Activated CD8-positive, alpha-beta T cell treated with anti-CD3 and anti-CD28 coated beads, Interleukin-2, amount 10 ng/mL, durations not matched to agents 7 days and 5 days (primary cell): Measurements from ENCODE around the gene DCUN1D4. TPM values are rescaled to one million over a fixed set of nuclear protein-coding genes. Genes with fewer than 3 reads are reported as not detected.
"Not testable (repeated sequence)": the region's sequence is repeated elsewhere in the genome, so short reads cannot be mapped to it uniquely, and the experiment has no call there.

Experiments
- ATAC-seq: fragments of 150-1000 bp; cut with Tn5 transposase; one replicate; pipeline ENCODE4 v1.10.0; 2021; ENCODE audit warnings: moderate library complexity
- CTCF ChIA-PET: fragments of 350-600 bp; sonication (Branson Sonifier 250); formaldehyde crosslinking; loops from one replicate; lab custom pipeline; 2021; ENCODE audit warnings: antibody characterized with exemption; lab: Charles Lee
- POLR2A ChIA-PET: fragments of 350-600 bp; sonication (Branson Sonifier 250); formaldehyde crosslinking; loops from one replicate; lab custom pipeline; 2021; ENCODE audit warnings: antibody characterized with exemption; lab: Charles Lee
- DNase-seq: peaks from one replicate; pipeline ENCODE4 v3.0.0-alpha.2; 2020
- H3K27ac Mint-ChIP-seq: one replicate; pipeline ENCODE4 v1.8.0; 2021; ENCODE audit warnings: mild to moderate bottlenecking, mixed read lengths
- H3K27me3 Mint-ChIP-seq: one replicate; pipeline ENCODE4 v1.8.0; 2021; ENCODE audit warnings: low read depth, mixed read lengths
- H3K36me3 Mint-ChIP-seq: one replicate; pipeline ENCODE4 v1.8.0; 2021; ENCODE audit warnings: low read depth, mixed read lengths
- H3K4me1 Mint-ChIP-seq: one replicate; pipeline ENCODE4 v1.8.0; 2021; ENCODE audit warnings: low read depth, mixed read lengths
- H3K4me3 Mint-ChIP-seq: one replicate; pipeline ENCODE4 v1.8.0; 2021; ENCODE audit warnings: mild to moderate bottlenecking, mixed read lengths
- H3K9me3 Mint-ChIP-seq: one replicate; pipeline ENCODE4 v1.8.0; 2022; ENCODE audit warnings: mixed read lengths; ENCODE audit not compliant: insufficient read depth
- total RNA-seq, 2 experiments: library from RNA; stranded (reverse); gene quantifications; one replicate each; pipeline ENCODE4 v1.2.3, GENCODE V29; 2021

Gene DCUN1D4
- total RNA-seq, 2 experiments from 2014 or later, result 31.9 to 34.9 TPM

- CTCF ChIA-PET, result interaction anchor here (1.2 to 2.6 kb wide), 2 partner anchors 10 to 21 kb away, joined by 6 to 16 read pairs; no protein-coding TSS in a partner anchor
- Mint-ChIP-seq H3K4me1 (peaks cover 6% of the 10 kb centered on the region), H3K36me3 (peaks cover 33% of the 10 kb centered on the region), H3K4me3 (no peak overlapping the region), H3K27ac (no peak overlapping the region), H3K27me3 (no peaks in the 10 kb centered on the region), H3K9me3 (no peaks in the 10 kb centered on the region)
- DNase-seq (no peak), ATAC-seq (no peak)
- POLR2A ChIA-PET, result no interaction called here
Measured at GRCh38 chr4:51906167-51906958, 63.4 kb downstream of the DCUN1D4 start.

- CTCF ChIA-PET, result interaction anchor here (1.2 to 2.6 kb wide), 2 partner anchors 11 to 22 kb away, joined by 6 to 16 read pairs; no protein-coding TSS in a partner anchor
- Mint-ChIP-seq H3K9me3 (no peaks in the 10 kb centered on the region), H3K4me3 (no peak overlapping the region), H3K4me1 (peaks cover 6% of the 10 kb centered on the region), H3K36me3 (peaks cover 37% of the 10 kb centered on the region), H3K27me3 (no peaks in the 10 kb centered on the region), H3K27ac (no peak overlapping the region)
- DNase-seq, result no peak
- POLR2A ChIA-PET, result no interaction called here
- no peak for ATAC-seq
Measured at GRCh38 chr4:51907006-51907669, 64.2 kb downstream of the DCUN1D4 start.

DNA sequence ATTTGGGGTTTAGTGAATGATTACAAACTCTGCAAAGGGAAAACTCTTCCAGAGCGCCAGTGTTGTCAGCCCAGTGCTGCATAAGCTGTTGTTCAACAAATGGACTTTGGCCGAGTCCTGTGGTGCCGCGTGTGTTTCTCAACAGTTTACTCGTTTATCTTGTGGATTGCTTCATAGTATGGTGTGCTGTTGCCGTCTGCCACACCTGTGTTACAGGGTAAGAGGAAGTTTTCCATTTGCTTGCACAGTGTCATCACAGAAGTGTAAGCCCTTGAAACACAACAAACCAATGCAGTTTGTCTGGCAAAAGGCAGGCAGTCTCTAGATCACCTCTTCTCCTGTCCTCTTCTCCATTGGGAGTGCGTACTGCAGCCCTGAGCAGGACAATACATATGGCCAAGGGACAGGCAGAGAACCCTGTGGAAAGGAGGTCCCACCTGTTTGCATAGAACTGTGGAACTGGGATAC is 66.3 kb downstream of the DCUN1D4 start:
- DNase-seq (no peak), ATAC-seq (no peak)
- POLR2A ChIA-PET, result no interaction called here
- CTCF ChIA-PET, result interaction anchor here (1.3 to 1.4 kb wide), 2 partner anchors 13 to 106 kb away, joined by 3 read pairs; no protein-coding TSS in a partner anchor
- H3K36me3 Mint-ChIP-seq, result peaks cover 47% of the 10 kb centered on the region
- H3K4me1 Mint-ChIP-seq, result peaks cover 6% of the 10 kb centered on the region
- no peak overlapping the region for H3K4me3 Mint-ChIP-seq
- no peaks in the 10 kb centered on the region for H3K27me3 Mint-ChIP-seq
- no peak overlapping the region for H3K27ac Mint-ChIP-seq
- H3K9me3 Mint-ChIP-seq, result no peaks in the 10 kb centered on the region

DNA sequence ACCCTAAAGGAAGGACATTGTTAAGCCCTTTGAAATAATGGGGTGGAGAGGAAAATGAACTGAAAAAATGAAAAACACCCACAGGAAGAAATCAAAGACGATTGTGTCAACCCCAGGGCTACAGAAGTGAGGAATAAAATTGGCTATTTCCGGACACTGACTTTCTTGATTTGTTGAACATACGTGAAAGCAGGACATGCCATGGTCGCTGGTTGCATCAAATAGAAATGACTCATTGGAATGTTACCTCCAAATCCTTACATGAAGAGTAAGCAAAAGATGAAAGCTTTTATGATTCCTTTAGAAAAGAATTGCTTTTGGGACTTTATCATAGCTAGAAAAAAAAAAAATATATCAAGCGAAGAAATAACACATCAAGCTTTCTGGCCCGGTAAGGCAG is 75.3 kb downstream of the DCUN1D4 start:
- POLR2A ChIA-PET, result no interaction called here
- ATAC-seq (no peak), DNase-seq (no peak)
- no peaks in the 10 kb centered on the region for H3K27me3 Mint-ChIP-seq
- CTCF ChIA-PET, result no interaction called here
- H3K4me3 Mint-ChIP-seq, result no peak overlapping the region
- no peaks in the 10 kb centered on the region for H3K4me1 Mint-ChIP-seq
- H3K9me3 Mint-ChIP-seq, result peaks cover 9% of the 10 kb centered on the region
- H3K36me3 Mint-ChIP-seq, result peaks cover 34% of the 10 kb centered on the region
- H3K27ac Mint-ChIP-seq, result no peak overlapping the region

DNA sequence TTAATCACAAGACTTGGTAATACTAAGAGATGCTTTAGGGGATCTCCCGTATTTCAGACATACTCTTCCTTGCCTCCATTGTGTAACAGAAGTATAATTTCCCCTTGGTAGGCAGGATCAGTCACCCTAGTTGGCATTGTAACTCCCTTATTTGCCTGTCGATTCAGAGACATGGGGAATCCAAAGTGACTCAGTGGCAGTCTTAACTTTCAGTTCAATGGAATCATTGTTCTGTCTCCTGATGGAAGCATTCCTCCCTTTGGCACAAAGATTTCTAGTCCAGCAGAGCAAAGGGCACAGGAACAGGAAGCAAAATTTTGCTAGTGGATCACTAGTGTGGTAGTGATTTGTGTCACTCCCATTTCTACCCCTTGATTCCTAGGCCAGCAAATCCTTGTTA is 80.4 kb downstream of the DCUN1D4 start:
- ChIA-PET CTCF (no interaction called here), POLR2A (no interaction called here)
- no peak for ATAC-seq
- Mint-ChIP-seq H3K27me3 (no peaks in the 10 kb centered on the region), H3K9me3 (no peaks in the 10 kb centered on the region), H3K36me3 (no peaks in the 10 kb centered on the region), H3K4me3 (no peak overlapping the region), H3K4me1 (no peaks in the 10 kb centered on the region), H3K27ac (no peak overlapping the region)
- DNase-seq, result no peak

DNA sequence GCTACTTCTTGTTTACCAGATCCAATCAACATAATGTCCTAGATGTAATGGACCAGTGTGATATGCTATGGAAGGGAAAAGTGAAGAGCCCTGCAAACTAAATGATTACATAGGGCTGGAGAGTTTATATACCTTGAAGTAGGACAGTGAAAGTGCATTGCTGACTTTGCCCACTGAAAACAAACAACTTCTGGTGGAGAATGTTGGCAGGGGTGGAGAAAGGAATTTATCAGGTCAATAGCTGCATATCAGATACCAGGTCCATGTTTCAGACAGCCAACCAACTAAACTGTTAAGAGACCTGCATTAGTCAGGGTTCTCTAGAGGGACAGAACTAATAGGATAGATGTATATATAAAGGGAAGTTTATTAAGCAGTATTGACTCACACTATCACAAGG is 82.4 kb downstream of the DCUN1D4 start:
- POLR2A ChIA-PET, result no interaction called here
- Mint-ChIP-seq H3K36me3 (no peaks in the 10 kb centered on the region), H3K4me3 (no peak overlapping the region)

GRCh38 chr4:51930557-51930956 is 87.6 kb downstream of the DCUN1D4 start:
- no peak for ATAC-seq
- no peaks in the 10 kb centered on the region for H3K9me3 Mint-ChIP-seq
- no peaks in the 10 kb centered on the region for H3K36me3 Mint-ChIP-seq
- no peak overlapping the region for H3K4me3 Mint-ChIP-seq
- POLR2A ChIA-PET, result no interaction called here
- no peaks in the 10 kb centered on the region for H3K4me1 Mint-ChIP-seq
- H3K27ac Mint-ChIP-seq, result no peak overlapping the region
- H3K27me3 Mint-ChIP-seq, result peaks cover 5% of the 10 kb centered on the region
- CTCF ChIA-PET, result no interaction called here
- no peak for DNase-seq

More for the DNA sequence above, 82.4 kb downstream of the DCUN1D4 start:
- DNase-seq (no peak), ATAC-seq (no peak)
- Mint-ChIP-seq H3K27ac (no peak overlapping the region), H3K9me3 (no peaks in the 10 kb centered on the region), H3K27me3 (no peaks in the 10 kb centered on the region), H3K4me1 (no peaks in the 10 kb centered on the region)
- CTCF ChIA-PET, result no interaction called here

- DNase-seq, result no peak
- no peaks in the 10 kb centered on the region for H3K4me1 Mint-ChIP-seq
- ChIA-PET POLR2A (no interaction called here), CTCF (no interaction called here)
- H3K27ac Mint-ChIP-seq, result no peak overlapping the region
- no peak overlapping the region for H3K4me3 Mint-ChIP-seq
- ATAC-seq, result no peak
- peaks cover 5% of the 10 kb centered on the region for H3K27me3 Mint-ChIP-seq
- H3K36me3 Mint-ChIP-seq, result no peaks in the 10 kb centered on the region
- no peaks in the 10 kb centered on the region for H3K9me3 Mint-ChIP-seq
Measured at GRCh38 chr4:51931461-51931860, 88.5 kb downstream of the DCUN1D4 start.

DNA sequence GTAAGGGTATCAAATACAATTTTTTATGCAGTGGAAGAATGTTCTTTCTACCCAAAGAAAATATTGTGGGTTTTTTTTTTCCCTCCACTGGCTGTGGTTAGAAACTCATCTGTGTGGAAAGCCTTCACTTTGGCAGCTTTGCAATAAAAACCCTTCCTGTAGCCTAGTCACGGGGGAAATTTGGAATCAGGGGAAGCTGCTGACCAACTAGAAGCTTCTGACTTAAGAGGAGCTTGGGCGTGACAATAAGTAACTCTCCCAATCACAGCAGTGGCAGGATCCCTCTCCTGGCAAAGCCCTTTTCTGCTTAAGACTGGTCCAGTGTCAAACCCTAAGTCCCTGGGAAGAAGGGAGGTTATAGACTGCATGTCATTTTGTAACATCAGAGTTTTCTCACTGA is 89.3 kb downstream of the DCUN1D4 start:
- no peaks in the 10 kb centered on the region for H3K36me3 Mint-ChIP-seq
- no peak overlapping the region for H3K27ac Mint-ChIP-seq
- no peak for ATAC-seq
- CTCF ChIA-PET, result no interaction called here
- H3K4me1 Mint-ChIP-seq, result no peaks in the 10 kb centered on the region
- no peak for DNase-seq
- H3K4me3 Mint-ChIP-seq, result no peak overlapping the region
- no peaks in the 10 kb centered on the region for H3K9me3 Mint-ChIP-seq
- peaks cover 5% of the 10 kb centered on the region for H3K27me3 Mint-ChIP-seq
- POLR2A ChIA-PET, result no interaction called here

GRCh38 chr4:51932684-51933083 is 89.7 kb downstream of the DCUN1D4 start:
- ChIA-PET CTCF (no interaction called here), POLR2A (no interaction called here)
- no peak for DNase-seq
- no peak overlapping the region for H3K4me3 Mint-ChIP-seq
- ATAC-seq, result no peak
- H3K27ac Mint-ChIP-seq, result no peak overlapping the region
- H3K4me1 Mint-ChIP-seq, result no peaks in the 10 kb centered on the region
- no peaks in the 10 kb centered on the region for H3K36me3 Mint-ChIP-seq
- H3K27me3 Mint-ChIP-seq, result peaks cover 5% of the 10 kb centered on the region
- no peaks in the 10 kb centered on the region for H3K9me3 Mint-ChIP-seq

- H3K27me3 Mint-ChIP-seq, H3K4me1 Mint-ChIP-seq, H3K36me3 Mint-ChIP-seq, H3K27ac Mint-ChIP-seq, CTCF ChIA-PET, H3K9me3 Mint-ChIP-seq, DNase-seq, H3K4me3 Mint-ChIP-seq, POLR2A ChIA-PET, ATAC-seq: not testable (repeated sequence)
Measured at GRCh38 chr4:51940460-51940859, 97.5 kb downstream of the DCUN1D4 start.

GRCh38 chr4:51942108-51942832 is 99.3 kb downstream of the DCUN1D4 start:
- no peak overlapping the region for H3K4me3 Mint-ChIP-seq
- ChIA-PET CTCF (no interaction called here), POLR2A (no interaction called here)
- no peaks in the 10 kb centered on the region for H3K27me3 Mint-ChIP-seq
- no peak for ATAC-seq
- H3K36me3 Mint-ChIP-seq, result no peaks in the 10 kb centered on the region
- no peak overlapping the region for H3K27ac Mint-ChIP-seq
- H3K4me1 Mint-ChIP-seq, result no peaks in the 10 kb centered on the region
- DNase-seq, result no peak
- H3K9me3 Mint-ChIP-seq, result no peaks in the 10 kb centered on the region
